Inflammatory macrophage (primary cell): ENCODE data around the gene SLC9B2.

Source experiments
- DNase-seq, 2 donors: peaks; one replicate each; pipeline ENCODE4 v3.0.0-alpha.2; 2020 to 2022
- total RNA-seq, 18 experiments: gene quantifications; one replicate each; lab custom pipeline; 2026; ENCODE audit warnings: mixed read lengths in 6 of 18, inconsistent platforms in 2 of 18; lab: John Stamatoyannopoulos, UW

SLC9B2 gene
- total RNA-seq: 0.13 to 1.6 (median 1.1) reads per million in 18 experiments

- no peak for DNase-seq
Observed at GRCh38 chr4:103076747-103077347, at the start of gene SLC9B2. Gene SLC9B2, minus strand, starts transcription at chr4:103076761. Its CDS starts 9,211 bp downstream, at chr4:103067550.

GRCh38 chr4:103126126-103126525 is 49.6 kb upstream of the SLC9B2 start:
- DNase-seq: no peak

- DNase-seq: no peak
Observed at GRCh38 chr4:103123114-103123513, 46.6 kb upstream of the SLC9B2 start.

- DNase-seq: no peak
Observed at GRCh38 chr4:103118166-103118565, 41.6 kb upstream of the SLC9B2 start.

- DNase-seq: no peak
Observed at GRCh38 chr4:103111598-103111997, 35.0 kb upstream of the SLC9B2 start.

GRCh38 chr4:103108542-103108941 is 32.0 kb upstream of the SLC9B2 start:
- no peak for DNase-seq

GRCh38 chr4:103105558-103106356 is 29.2 kb upstream of the SLC9B2 start:
- DNase-seq: no peak

GRCh38 chr4:103104886-103105285 is 28.3 kb upstream of the SLC9B2 start:
- DNase-seq: no peak

GRCh38 chr4:103100691-103101090 is 24.1 kb upstream of the SLC9B2 start:
- no peak for DNase-seq

GRCh38 chr4:103099691-103100392 is 23.3 kb upstream of the SLC9B2 start, which contains the start of gene BDH2:
Gene BDH2, minus strand, starts transcription at chr4:103099834. Its CDS starts 3,580 bp downstream, at chr4:103096254.
- peak; percentile 92 to 95 for DNase-seq

- peak; percentile 21 to 23 for DNase-seq
Observed at GRCh38 chr4:103098756-103099440, 22.3 kb upstream of the SLC9B2 start.

GRCh38 chr4:103098341-103098740 is 21.8 kb upstream of the SLC9B2 start:
- DNase-seq: no peak

- no peak for DNase-seq
Observed at GRCh38 chr4:103097112-103097511, 20.6 kb upstream of the SLC9B2 start.

- DNase-seq: no peak
Observed at GRCh38 chr4:103095080-103095479, 18.5 kb upstream of the SLC9B2 start.

- no peak for DNase-seq
Observed at GRCh38 chr4:103092245-103092644, 15.7 kb upstream of the SLC9B2 start.

GRCh38 chr4:103091601-103092223 is 15.2 kb upstream of the SLC9B2 start:
- peak; percentile 48 to 61 for DNase-seq

GRCh38 chr4:103089481-103089880 is 12.9 kb upstream of the SLC9B2 start:
- no peak for DNase-seq

GRCh38 chr4:103086551-103086950 is 10.0 kb upstream of the SLC9B2 start:
- DNase-seq: no peak

- no peak for DNase-seq
Observed at GRCh38 chr4:103085555-103086196, 9.1 kb upstream of the SLC9B2 start.

- no peak for DNase-seq
Observed at GRCh38 chr4:103079621-103080020, 3.1 kb upstream of the SLC9B2 start.

GRCh38 chr4:103075894-103076746 is 441 bp downstream of the SLC9B2 start:
- peak; percentile 11 to 30 for DNase-seq
